HG02678 (cell line): ENCODE data around the gene GABRB3.

Experiments
- ATAC-seq: cut with Tn5 transposase; IDR thresholded peaks from one replicate; pipeline ENCODE4 v1.9.1; 2021; ENCODE audit warnings: mild to moderate bottlenecking, moderate library complexity; ENCODE audit not compliant: unreplicated experiment

Gene GABRB3

GRCh38 chr15:26564361-26564760 is 208.5 kb downstream of the GABRB3 start:
- ATAC-seq, result no peak

- ATAC-seq, result no peak
Measured at GRCh38 chr15:26562336-26562735, 210.5 kb downstream of the GABRB3 start.

- no peak for ATAC-seq
Measured at GRCh38 chr15:26561896-26562295, 211.0 kb downstream of the GABRB3 start.

- ATAC-seq, result no peak
Measured at GRCh38 chr15:26561130-26561529, 211.7 kb downstream of the GABRB3 start.

- ATAC-seq, result no peak
Measured at GRCh38 chr15:26555898-26556297, 217.0 kb downstream of the GABRB3 start.

- no peak for ATAC-seq
Measured at GRCh38 chr15:26551473-26551872, 221.4 kb downstream of the GABRB3 start.

- ATAC-seq, result no peak
Measured at GRCh38 chr15:26550880-26551279, 222.0 kb downstream of the GABRB3 start.

GRCh38 chr15:26537663-26538062 is 235.2 kb downstream of the GABRB3 start:
- no peak for ATAC-seq

GRCh38 chr15:26531489-26531888 is 241.4 kb downstream of the GABRB3 start:
- no peak for ATAC-seq

GRCh38 chr15:26525096-26525495 is 247.8 kb downstream of the GABRB3 start:
- ATAC-seq, result no peak

- no peak for ATAC-seq
Measured at GRCh38 chr15:26521691-26522198, 251.1 kb downstream of the GABRB3 start.

- ATAC-seq, result no peak
Measured at GRCh38 chr15:26521130-26521529, 251.7 kb downstream of the GABRB3 start.

- ATAC-seq, result no peak
Measured at GRCh38 chr15:26518885-26519284, 254.0 kb downstream of the GABRB3 start.

- ATAC-seq, result no peak
Measured at GRCh38 chr15:26516102-26516980, 256.5 kb downstream of the GABRB3 start.

- no peak for ATAC-seq
Measured at GRCh38 chr15:26504009-26504408, 268.9 kb downstream of the GABRB3 start.
